ENCODE data around the gene SATB2. TPM values are rescaled to one million over a fixed set of nuclear protein-coding genes. Genes with fewer than 3 reads are reported as not detected.

SATB2 gene
- 1 to 10 TPM; 1.3 to 6.3 (median 3.9) TPM for total RNA-seq
- polyA plus RNA-seq: 1 to 10 TPM in 1 of 2 donors, under 1 TPM in 1; 0.92 to 2.2 TPM
- long read RNA-seq, donor 1, partial matches to known transcripts: 0 of 1 reads
- long read RNA-seq, donor 1, other reads (novel, unspliced or antisense): 1 of 1 reads
- long read RNA-seq, donor 2: 0 reads
- long read RNA-seq, donor 3, partial matches to known transcripts: 1 of 1 reads
- long read RNA-seq, donor 3, other reads (novel, unspliced or antisense): 0 of 1 reads

GRCh38 chr2:199457147-199458008 is at the start of gene SATB2:
SATB2 (minus strand) TSS chr2:199457939; CDS start chr2:199456037, 1,902 bp downstream.
- peak within 1 kb of the TSS; percentile 92 for H3K4me3 ChIP-seq
- WGBS, 3 donors: 1% methylated on average over 60 to 61 of the region's 61 CpGs
- H3K9me3 ChIP-seq: no peaks in the 10 kb centered on the region
- H3K4me1 ChIP-seq (ENCODE audit: insufficient read depth): peaks cover 14% of the 10 kb centered on the region
- H3K27ac ChIP-seq: peak within 1 kb of the TSS in 1 of 2 donors; percentile 44
- no peaks in the 10 kb centered on the region for H3K36me3 ChIP-seq
- TF ChIP-seq EP300 (IDR thresholded peaks at IDR 0.05): no peak
- no peak for TF ChIP-seq CTCF (IDR thresholded peaks at IDR 0.05)
- TF ChIP-seq POLR2A (IDR thresholded peaks at IDR 0.05): no peak
- intact Hi-C loops (cut with DNase I): no loop called here
- peaks cover 3% of the 10 kb centered on the region for H3K27me3 ChIP-seq
- peak in 2 of 5 donors; percentile 39 to 41 for DNase-seq

- intact Hi-C loops (cut with DNase I): no loop called here
Observed at GRCh38 chr2:199505755-199506403, 48.1 kb upstream of the SATB2 start.

GRCh38 chr2:199503148-199503547 is 45.4 kb upstream of the SATB2 start:
- TF ChIP-seq POLR2A (IDR thresholded peaks at IDR 0.05) (no peak), EP300 (IDR thresholded peaks at IDR 0.05) (no peak), CTCF (IDR thresholded peaks at IDR 0.05) (no peak)
- Histone ChIP-seq H3K36me3 (no peaks in the 10 kb centered on the region), H3K27ac (no peak overlapping the region), H3K27me3 (no peaks in the 10 kb centered on the region), H3K4me1 (ENCODE audit: insufficient read depth) (no peaks in the 10 kb centered on the region), H3K4me3 (no peak overlapping the region), H3K9me3 (no peaks in the 10 kb centered on the region)
- intact Hi-C loops (cut with DNase I): no loop called here
- DNase-seq: no peak

More at GRCh38 chr2:199505755-199506403, 48.1 kb upstream of the SATB2 start:
- WGBS, 3 donors: 48 to 63% (median 63%) methylated on average over 2 of the region's 2 CpGs
- H3K36me3 ChIP-seq: no peaks in the 10 kb centered on the region
- H3K4me3 ChIP-seq: no peak overlapping the region
- no peaks in the 10 kb centered on the region for H3K9me3 ChIP-seq
- no peaks in the 10 kb centered on the region for H3K27me3 ChIP-seq
- H3K4me1 ChIP-seq (ENCODE audit: insufficient read depth): no peaks in the 10 kb centered on the region
- no peak overlapping the region for H3K27ac ChIP-seq
- TF ChIP-seq POLR2A (IDR thresholded peaks at IDR 0.05) (no peak), EP300 (IDR thresholded peaks at IDR 0.05) (no peak), CTCF (IDR thresholded peaks at IDR 0.05) (no peak)
- DNase-seq: no peak

GRCh38 chr2:199499005-199499404 is 41.3 kb upstream of the SATB2 start:
- Histone ChIP-seq H3K27me3 (no peaks in the 10 kb centered on the region), H3K9me3 (no peaks in the 10 kb centered on the region), H3K4me3 (no peak overlapping the region), H3K27ac (no peak overlapping the region), H3K4me1 (ENCODE audit: insufficient read depth) (no peaks in the 10 kb centered on the region), H3K36me3 (no peaks in the 10 kb centered on the region)
- no peak for TF ChIP-seq CTCF (IDR thresholded peaks at IDR 0.05)
- 79 to 84% (median 83%) methylated on average over 3 of the region's 3 CpGs for WGBS, 3 donors
- no peak for DNase-seq
- intact Hi-C loops (cut with DNase I): loop anchor here in 1 of 4 donors (5.0 to 10.0 kb wide), 2 partner anchors 1127 to 1184 kb away; no protein-coding TSS in a partner anchor

All from ovary (tissue), 10 donors.